ENCODE data around the gene SLC8B1. TPM values are rescaled to one million over a fixed set of nuclear protein-coding genes. Genes with fewer than 3 reads are reported as not detected.

The SLC8B1 gene
- polyA plus RNA-seq, 1 donor from 2014 or later = 1.1 TPM

GRCh38 chr12:113287146-113287898, 47.6 kb downstream of the SLC8B1 start (continued):
- TF ChIP-seq EP300 (conservative IDR thresholded peaks at IDR 0.05; ENCODE audit: poor library complexity, severe bottlenecking) = no peak
- TF ChIP-seq POLR2AphosphoS5 (IDR thresholded peaks at IDR 0.05) = no peak

- Histone ChIP-seq H3K79me2 (replicated peaks; ENCODE audit: insufficient read depth, low read length) (no peaks in the 10 kb centered on the region), H3K9ac (ENCODE audit: low read length) (no peak overlapping the region), H2AFZ (ENCODE audit: low read depth, low read length) (no peak overlapping the region), H3K27me3 (ENCODE audit: insufficient read depth, low read depth, low read length) (no peaks in the 10 kb centered on the region), H3K9me3 (ENCODE audit: low read length) (no peaks in the 10 kb centered on the region), H3F3A (ENCODE audit: insufficient read depth, low read length, poor library complexity, severe bottlenecking) (no peaks in the 10 kb centered on the region), H3K9me2 (ENCODE audit: insufficient read depth, low read length) (no peaks in the 10 kb centered on the region), H3K36me3 (ENCODE audit: insufficient read depth, low read length) (no peaks in the 10 kb centered on the region), H4K20me1 (ENCODE audit: insufficient read depth) (no peaks in the 10 kb centered on the region), H3K27ac (ENCODE audit: low read length) (no peak overlapping the region), H3K4me3 (ENCODE audit: low read length) (no peak overlapping the region), H3K4me2 (ENCODE audit: low read length) (no peak overlapping the region)
- no peak for TF ChIP-seq RAD21 (conservative IDR thresholded peaks at IDR 0.05)
Measured at GRCh38 chr12:113286712-113287111, 48.2 kb downstream of the SLC8B1 start.

GRCh38 chr12:113285679-113286610, 49.0 kb downstream of the SLC8B1 start:
- no peak overlapping the region for H3K27ac ChIP-seq (ENCODE audit: low read length)
- H4K20me1 ChIP-seq (ENCODE audit: insufficient read depth) = no peaks in the 10 kb centered on the region
- H3K9me2 ChIP-seq (ENCODE audit: insufficient read depth, low read length) = no peaks in the 10 kb centered on the region
- no peak overlapping the region for H3K9ac ChIP-seq (ENCODE audit: low read length)
- no peaks in the 10 kb centered on the region for H3K36me3 ChIP-seq (ENCODE audit: insufficient read depth, low read length)
- no peak overlapping the region for H2AFZ ChIP-seq (ENCODE audit: low read depth, low read length)
- no peaks in the 10 kb centered on the region for H3F3A ChIP-seq (ENCODE audit: insufficient read depth, low read length, poor library complexity, severe bottlenecking)
- no peaks in the 10 kb centered on the region for H3K79me2 ChIP-seq (replicated peaks; ENCODE audit: insufficient read depth, low read length)
- H3K27me3 ChIP-seq (ENCODE audit: insufficient read depth, low read depth, low read length) = no peaks in the 10 kb centered on the region
- H3K4me2 ChIP-seq (ENCODE audit: low read length) = no peak overlapping the region
- H3K4me3 ChIP-seq (ENCODE audit: low read length) = no peak overlapping the region
- H3K9me3 ChIP-seq (ENCODE audit: low read length) = no peaks in the 10 kb centered on the region
- no peak for TF ChIP-seq RAD21 (conservative IDR thresholded peaks at IDR 0.05)
- no peak for TF ChIP-seq MXI1 (conservative IDR thresholded peaks at IDR 0.05; ENCODE audit: poor library complexity, severe bottlenecking)
- TF ChIP-seq TAF1 (IDR thresholded peaks at IDR 0.05; ENCODE audit: low read depth) = no peak

GRCh38 chr12:113284751-113285150, 50.2 kb downstream of the SLC8B1 start:
- no peaks in the 10 kb centered on the region for H3K36me3 ChIP-seq (ENCODE audit: insufficient read depth, low read length)
- H3K4me3 ChIP-seq (ENCODE audit: low read length) = no peak overlapping the region
- H3K9ac ChIP-seq (ENCODE audit: low read length) = no peak overlapping the region
- H3K27ac ChIP-seq (ENCODE audit: low read length) = no peak overlapping the region
- no peaks in the 10 kb centered on the region for H3K9me3 ChIP-seq (ENCODE audit: low read length)
- H3K27me3 ChIP-seq (ENCODE audit: insufficient read depth, low read depth, low read length) = no peaks in the 10 kb centered on the region
- no peaks in the 10 kb centered on the region for H3F3A ChIP-seq (ENCODE audit: insufficient read depth, low read length, poor library complexity, severe bottlenecking)
- no peak for TF ChIP-seq SMC3 (conservative IDR thresholded peaks at IDR 0.05; ENCODE audit: poor library complexity)
- no peak for TF ChIP-seq POLR2AphosphoS5 (IDR thresholded peaks at IDR 0.05)
- no peak for TF ChIP-seq CTCF (IDR thresholded peaks at IDR 0.05; ENCODE audit: poor library complexity, severe bottlenecking)
- no peak for TF ChIP-seq EZH2 (IDR thresholded peaks at IDR 0.05; ENCODE audit: borderline replicate concordance, insufficient read depth, low read length, poor library complexity, severe bottlenecking)
- no peak for TF ChIP-seq REST (IDR thresholded peaks at IDR 0.05; ENCODE audit: borderline replicate concordance)
- H3K4me2 ChIP-seq (ENCODE audit: low read length) = no peak overlapping the region
- no peak overlapping the region for H2AFZ ChIP-seq (ENCODE audit: low read depth, low read length)
- no peaks in the 10 kb centered on the region for H4K20me1 ChIP-seq (ENCODE audit: insufficient read depth)
- no peaks in the 10 kb centered on the region for H3K9me2 ChIP-seq (ENCODE audit: insufficient read depth, low read length)
- no peaks in the 10 kb centered on the region for H3K79me2 ChIP-seq (replicated peaks; ENCODE audit: insufficient read depth, low read length)

Measured in neural cell (in vitro differentiated cells).